Panc1 (cell line): Measurements from ENCODE around the gene CLSTN2. TPM values are rescaled to one million over a fixed set of nuclear protein-coding genes. Genes with fewer than 3 reads are reported as not detected.

Source experiments
- ATAC-seq: fragments of 200-7000 bp; cut with Tn5 transposase; 2 replicates; pipeline ENCODE4 v1.9.1; 2020; ENCODE audit warnings: mild to moderate bottlenecking, moderate library complexity
- BruUV-seq: library from RNA; stranded (reverse); fragments of 400-500 nt; replicated peaks from 2 replicates; lab custom pipeline; 2021; lab: Mats Ljungman, UMichigan
- CTCF ChIA-PET: fragments of 300-600 bp; sonication (Branson Sonifier 250); formaldehyde crosslinking; loops from one replicate; lab custom pipeline; 2022; ENCODE audit warnings: antibody characterized with exemption; lab: Charles Lee
- POLR2A ChIA-PET: fragments of 300-600 bp; sonication (Branson Sonifier 250); formaldehyde crosslinking; loops from one replicate; lab custom pipeline; 2022; ENCODE audit warnings: antibody characterized with exemption; lab: Charles Lee
- DNase-seq: peaks from one replicate; pipeline ENCODE4 v3.0.0-alpha.2; 2010; ENCODE audit warnings: low read depth, low spot score
- H3K27ac ChIP-seq: 2 replicates; pipeline ENCODE4 v1.5.1; 2011; ENCODE audit warnings: mild to moderate bottlenecking, low read length, inconsistent platforms
- H3K27me3 ChIP-seq: fragments of 200-500 bp; sonication (Bioruptor generic); 2 replicates; pipeline ENCODE4 v1.6.0; 2014; ENCODE audit warnings: low read length, inconsistent platforms; ENCODE audit not compliant: control insufficient read depth, insufficient read depth
- H3K36me3 ChIP-seq: fragments of 200-500 bp; sonication (Bioruptor generic); 2 replicates; pipeline ENCODE4 v1.5.1; 2014; ENCODE audit warnings: inconsistent platforms, mild to moderate bottlenecking, low read length, moderate library complexity; ENCODE audit not compliant: control insufficient read depth, insufficient read depth
- H3K4me1 ChIP-seq: 2 replicates; pipeline ENCODE4 v1.5.1; 2011; ENCODE audit warnings: inconsistent platforms, mild to moderate bottlenecking, low read length, moderate library complexity; ENCODE audit not compliant: control insufficient read depth, insufficient read depth
- H3K4me3 ChIP-seq, 2 experiments: 2 replicates each; pipeline ENCODE4 v1.5.1; 2011 to 2012; ENCODE audit warnings: low read depth in 2 of 2, low read length in 2 of 2, mild to moderate bottlenecking in 2 of 2, inconsistent platforms in 1 of 2, moderate library complexity in 1 of 2
- H3K9me3 ChIP-seq: fragments of 200-500 bp; sonication (Bioruptor generic); 2 replicates; pipeline ENCODE4 v1.5.1; 2014; ENCODE audit warnings: low read depth, mild to moderate bottlenecking, inconsistent platforms, low read length, moderate library complexity; ENCODE audit not compliant: control insufficient read depth, insufficient read depth
- POLR2AphosphoS5 ChIP-seq: IDR thresholded peaks from 2 replicates; pipeline ENCODE4 v1.6.1; 2012; ENCODE audit warnings: mild to moderate bottlenecking, low read depth, low read length, moderate library complexity
- SIN3A ChIP-seq: IDR thresholded peaks from 2 replicates; pipeline ENCODE4 v1.6.1; 2012; ENCODE audit warnings: low read depth, mild to moderate bottlenecking, low read length, moderate library complexity, borderline replicate concordance; ENCODE audit not compliant: insufficient read depth
- TCF7L2 ChIP-seq: IDR thresholded peaks from 2 replicates; pipeline ENCODE4 v1.6.1; 2011; ENCODE audit warnings: mild to moderate bottlenecking, low read depth, low read length, inconsistent platforms
- in situ Hi-C: cut with HindIII; loops from 2 replicates; pipeline ENCODE4 v1.10.0; 2016; ENCODE audit warnings: low sequenced_read_pairs, low pct_unique_long_range_greater_than_20kb
- intact Hi-C: fragments of 100-400 bp; cut with micrococcal nuclease; formaldehyde crosslinking; loops from one replicate; pipeline ENCODE4 v1.10.0; 2022; ENCODE audit not compliant: unreplicated experiment
- total RNA-seq: library from RNA; stranded (reverse); gene quantifications from one replicate; pipeline ENCODE4 v1.2.1, GENCODE V29; 2021; ENCODE audit not compliant: unreplicated experiment
- TF ChIP-seq, protein P1 (sequence below): fragments of 450-650 bp; IDR thresholded peaks from 2 replicates; pipeline ENCODE4 v1.5.1; 2017; ENCODE audit warnings: mild to moderate bottlenecking
- TF ChIP-seq, protein P2 (sequence below), 2 experiments: IDR thresholded peaks; 2 replicates each; pipeline ENCODE4 v1.6.1; 2011 to 2012; ENCODE audit warnings: low read depth in 2 of 2, control low read depth in 1 of 2, low read length in 1 of 2, mild to moderate bottlenecking in 1 of 2, moderate library complexity in 1 of 2; ENCODE audit not compliant: insufficient read depth in 1 of 2

The CLSTN2 gene
- total RNA-seq, 1 experiment from 2014 or later = 0.03 TPM

DNA sequence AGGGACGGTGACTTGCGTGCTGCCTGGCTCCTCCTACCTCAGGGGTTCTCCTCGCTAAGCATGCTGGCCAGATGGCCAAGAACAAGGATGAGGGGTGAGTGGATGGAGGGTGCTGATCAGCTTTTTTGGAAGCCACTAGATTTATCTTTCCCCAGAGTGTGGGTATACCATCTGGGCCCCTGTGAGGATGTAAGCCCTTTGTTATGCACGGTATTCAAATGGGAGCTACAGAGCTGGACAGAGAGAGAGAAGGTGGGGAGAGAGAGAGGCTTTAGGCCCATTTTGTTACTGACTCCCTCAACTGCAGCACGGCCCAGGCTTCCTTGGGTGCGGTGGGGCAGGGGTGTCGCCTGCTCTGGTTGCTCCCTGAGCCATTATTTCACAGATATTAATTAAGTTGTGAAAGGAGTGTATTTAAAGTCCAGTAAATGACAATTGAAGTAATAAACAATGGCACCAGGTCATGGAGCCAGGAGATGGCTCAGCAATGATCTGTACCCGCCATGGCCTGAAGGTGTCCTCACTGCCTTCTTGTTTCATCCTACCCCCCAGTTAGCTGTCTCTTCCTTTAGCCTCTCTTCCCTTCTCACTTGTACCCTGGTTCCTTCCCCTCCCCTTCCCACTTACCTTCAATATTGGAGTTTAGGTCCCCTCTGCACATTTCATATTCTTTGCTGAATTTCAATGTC lies 158.0 kb downstream of the CLSTN2 start:
- TF ChIP-seq POLR2AphosphoS5 (no peak), TCF7L2 (no peak)
- TF ChIP-seq, protein P1, sequence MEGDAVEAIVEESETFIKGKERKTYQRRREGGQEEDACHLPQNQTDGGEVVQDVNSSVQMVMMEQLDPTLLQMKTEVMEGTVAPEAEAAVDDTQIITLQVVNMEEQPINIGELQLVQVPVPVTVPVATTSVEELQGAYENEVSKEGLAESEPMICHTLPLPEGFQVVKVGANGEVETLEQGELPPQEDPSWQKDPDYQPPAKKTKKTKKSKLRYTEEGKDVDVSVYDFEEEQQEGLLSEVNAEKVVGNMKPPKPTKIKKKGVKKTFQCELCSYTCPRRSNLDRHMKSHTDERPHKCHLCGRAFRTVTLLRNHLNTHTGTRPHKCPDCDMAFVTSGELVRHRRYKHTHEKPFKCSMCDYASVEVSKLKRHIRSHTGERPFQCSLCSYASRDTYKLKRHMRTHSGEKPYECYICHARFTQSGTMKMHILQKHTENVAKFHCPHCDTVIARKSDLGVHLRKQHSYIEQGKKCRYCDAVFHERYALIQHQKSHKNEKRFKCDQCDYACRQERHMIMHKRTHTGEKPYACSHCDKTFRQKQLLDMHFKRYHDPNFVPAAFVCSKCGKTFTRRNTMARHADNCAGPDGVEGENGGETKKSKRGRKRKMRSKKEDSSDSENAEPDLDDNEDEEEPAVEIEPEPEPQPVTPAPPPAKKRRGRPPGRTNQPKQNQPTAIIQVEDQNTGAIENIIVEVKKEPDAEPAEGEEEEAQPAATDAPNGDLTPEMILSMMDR = no peak
- no peaks in the 10 kb centered on the region for H3K4me1 ChIP-seq
- H3K4me3 ChIP-seq = no peak overlapping the region
- ATAC-seq = no peak
- ChIA-PET CTCF (no interaction called here), POLR2A (no interaction called here)
- no peaks in the 10 kb centered on the region for H3K9me3 ChIP-seq
- no peak for DNase-seq
- BruUV-seq = no TSS peak
- H3K27me3 ChIP-seq = peaks cover 4% of the 10 kb centered on the region; the same call in 1 of the 2 replicates
- in situ Hi-C loops = no loop called here
- H3K36me3 ChIP-seq = no peaks in the 10 kb centered on the region
- no peak overlapping the region for H3K27ac ChIP-seq
- intact Hi-C loops = no loop called here

DNA sequence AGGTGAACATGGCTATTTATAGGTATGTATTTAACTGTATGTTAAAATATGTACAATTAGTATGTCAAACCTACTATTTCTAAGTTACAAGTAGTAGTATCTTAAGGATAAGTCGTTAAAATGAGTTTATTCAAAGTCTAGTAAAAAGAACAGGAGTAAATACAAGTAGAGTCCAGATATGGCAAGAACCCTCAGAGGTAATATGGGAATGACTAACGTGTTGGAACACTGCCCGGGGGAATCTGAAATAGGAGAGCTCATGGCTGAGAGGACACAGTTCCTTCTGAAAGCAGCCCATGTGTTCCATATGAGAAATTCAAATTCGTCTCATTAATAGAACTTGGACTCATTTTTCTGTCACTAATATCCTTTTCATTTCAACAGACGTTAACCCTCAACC lies 158.8 kb downstream of the CLSTN2 start:
- H3K27me3 ChIP-seq = peaks cover 4% of the 10 kb centered on the region; the same call in 1 of the 2 replicates
- in situ Hi-C loops = no loop called here
- no peak for TF ChIP-seq SIN3A
- no peak for TF ChIP-seq TCF7L2
- no peak for TF ChIP-seq POLR2AphosphoS5
- TF ChIP-seq, protein P1 = no peak
- no peaks in the 10 kb centered on the region for H3K4me1 ChIP-seq
- no TSS peak for BruUV-seq
- H3K4me3 ChIP-seq = no peak overlapping the region
- no peak overlapping the region for H3K27ac ChIP-seq
- no peak for DNase-seq
- CTCF ChIA-PET = no interaction called here
- intact Hi-C loops = no loop called here
- no peak for ATAC-seq
- POLR2A ChIA-PET = no interaction called here
- no peaks in the 10 kb centered on the region for H3K36me3 ChIP-seq
- H3K9me3 ChIP-seq = no peaks in the 10 kb centered on the region

DNA sequence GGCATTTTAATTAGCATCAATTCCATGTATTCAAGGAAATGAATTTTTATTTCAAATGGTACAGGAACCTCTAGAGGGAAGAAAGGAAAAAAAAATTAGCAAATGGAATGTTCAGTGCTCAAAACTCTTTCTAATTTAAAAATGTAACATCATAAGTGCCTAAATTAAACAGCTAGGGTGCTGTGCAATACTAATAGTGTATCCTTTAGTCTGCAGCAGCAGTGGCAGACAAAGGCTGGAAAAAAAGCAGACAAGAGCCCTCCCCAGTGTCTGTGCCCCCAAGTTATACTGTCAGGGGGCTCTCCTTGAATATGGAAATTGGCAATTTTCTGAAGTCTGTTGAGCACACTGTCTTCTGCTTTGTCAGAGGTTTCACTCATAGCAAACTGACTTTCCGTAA lies 159.5 kb downstream of the CLSTN2 start:
- in situ Hi-C loops (no loop called here), intact Hi-C loops (no loop called here)
- POLR2A ChIA-PET = no interaction called here
- no peaks in the 10 kb centered on the region for H3K36me3 ChIP-seq
- no peak overlapping the region for H3K27ac ChIP-seq
- CTCF ChIA-PET = no interaction called here
- peaks cover 4% of the 10 kb centered on the region; the same call in 1 of the 2 replicates for H3K27me3 ChIP-seq
- DNase-seq = no peak
- no peaks in the 10 kb centered on the region for H3K9me3 ChIP-seq
- BruUV-seq = no TSS peak
- no peaks in the 10 kb centered on the region for H3K4me1 ChIP-seq
- no peak overlapping the region for H3K4me3 ChIP-seq
- TF ChIP-seq, protein P2, sequence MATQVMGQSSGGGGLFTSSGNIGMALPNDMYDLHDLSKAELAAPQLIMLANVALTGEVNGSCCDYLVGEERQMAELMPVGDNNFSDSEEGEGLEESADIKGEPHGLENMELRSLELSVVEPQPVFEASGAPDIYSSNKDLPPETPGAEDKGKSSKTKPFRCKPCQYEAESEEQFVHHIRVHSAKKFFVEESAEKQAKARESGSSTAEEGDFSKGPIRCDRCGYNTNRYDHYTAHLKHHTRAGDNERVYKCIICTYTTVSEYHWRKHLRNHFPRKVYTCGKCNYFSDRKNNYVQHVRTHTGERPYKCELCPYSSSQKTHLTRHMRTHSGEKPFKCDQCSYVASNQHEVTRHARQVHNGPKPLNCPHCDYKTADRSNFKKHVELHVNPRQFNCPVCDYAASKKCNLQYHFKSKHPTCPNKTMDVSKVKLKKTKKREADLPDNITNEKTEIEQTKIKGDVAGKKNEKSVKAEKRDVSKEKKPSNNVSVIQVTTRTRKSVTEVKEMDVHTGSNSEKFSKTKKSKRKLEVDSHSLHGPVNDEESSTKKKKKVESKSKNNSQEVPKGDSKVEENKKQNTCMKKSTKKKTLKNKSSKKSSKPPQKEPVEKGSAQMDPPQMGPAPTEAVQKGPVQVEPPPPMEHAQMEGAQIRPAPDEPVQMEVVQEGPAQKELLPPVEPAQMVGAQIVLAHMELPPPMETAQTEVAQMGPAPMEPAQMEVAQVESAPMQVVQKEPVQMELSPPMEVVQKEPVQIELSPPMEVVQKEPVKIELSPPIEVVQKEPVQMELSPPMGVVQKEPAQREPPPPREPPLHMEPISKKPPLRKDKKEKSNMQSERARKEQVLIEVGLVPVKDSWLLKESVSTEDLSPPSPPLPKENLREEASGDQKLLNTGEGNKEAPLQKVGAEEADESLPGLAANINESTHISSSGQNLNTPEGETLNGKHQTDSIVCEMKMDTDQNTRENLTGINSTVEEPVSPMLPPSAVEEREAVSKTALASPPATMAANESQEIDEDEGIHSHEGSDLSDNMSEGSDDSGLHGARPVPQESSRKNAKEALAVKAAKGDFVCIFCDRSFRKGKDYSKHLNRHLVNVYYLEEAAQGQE (IDR thresholded peaks at IDR 0.05; ENCODE audit: insufficient read depth in 1 of 2, low read depth in 2 of 2, low read length in 1 of 2) = no peak
- TF ChIP-seq TCF7L2 = no peak
- TF ChIP-seq SIN3A = no peak
- TF ChIP-seq, protein P1 = no peak
- TF ChIP-seq POLR2AphosphoS5 = no peak
- ATAC-seq = no peak
